Right lobe of liver (tissue), 6 donors: ENCODE results near the gene GRIK1. TPM values are rescaled to one million over a fixed set of nuclear protein-coding genes. Genes with fewer than 3 reads are reported as not detected.

Experiments
- ATAC-seq, 4 donors: fragments of 200-7000 bp; cut with Tn5 transposase; one replicate each; pipeline ENCODE4 v1.9.1; 2020; ENCODE audit warnings: mild to moderate bottlenecking in 4 of 4, moderate library complexity in 4 of 4
- DNase-seq, 3 donors: peaks; one replicate each; pipeline ENCODE4 v3.0.0-alpha.2; 2020
- H3K27ac ChIP-seq, 3 donors: fragments of 200-600 bp; one replicate each; pipeline ENCODE4 v1.8.0; 2022
- H3K27me3 ChIP-seq, 2 donors: fragments of 200-600 bp; one replicate each; pipeline ENCODE4 v1.8.0; 2022
- H3K36me3 ChIP-seq, 4 donors: fragments of 200-600 bp; sonication (generic) in 1 of 4; one replicate each; pipeline versions ENCODE4 v1.5.1 to v1.8.0; 2017 to 2022; ENCODE audit warnings: control low read depth in 1 of 4
- H3K4me1 ChIP-seq, 4 donors: fragments of 200-600 bp; sonication (generic) in 1 of 4; one replicate each; pipeline versions ENCODE4 v1.5.1 to v1.8.0; 2017 to 2022; ENCODE audit warnings: control low read depth in 1 of 4
- H3K4me3 ChIP-seq, 3 donors: fragments of 200-600 bp; one replicate each; pipeline ENCODE4 v1.8.0; 2022
- H3K9me3 ChIP-seq, 4 donors: fragments of 200-600 bp; sonication (generic) in 1 of 4; one replicate each; pipeline versions ENCODE4 v1.5.1 to v1.8.0; 2017 to 2022; ENCODE audit warnings: control low read depth in 1 of 4
- POLR2A ChIP-seq: fragments of 450-650 bp; IDR thresholded peaks from one replicate; pipeline ENCODE4 v1.6.1; 2017; ENCODE audit warnings: antibody characterized with exemption, mild to moderate bottlenecking
- WGBS: methylation state at CpG from one replicate; pipeline ENCODE4 v1.1.6; 2018; ENCODE audit warnings: low coverage, low lambda C conversion rate; ENCODE audit not compliant: insufficient coverage; ENCODE audit errors: missing lambda C conversion rate; 5-methylcytosine and 5-hydroxymethylcytosine counted together
- intact Hi-C, 2 donors: fragments of 100-400 bp; cut with DNase I; formaldehyde crosslinking; loops; one replicate each; pipeline versions ENCODE4 v1.11.2 to v1.14.1; 2022
- total RNA-seq, 6 experiments: library from RNA; depleted of rRNA in 2 of 6; stranded (reverse); fragments of >200 nt in 2 of 6; fragmentation: NEBNext Ultra II Directional in 3 of 6; extraction: Animal tissue kit (Norgen Biotek cat#: 25700) in 3 of 6; gene quantifications; one replicate each; pipeline versions ENCODE4 v1.1.0 to v1.2.4, GENCODE V29; 2016 to 2023
- TF ChIP-seq, protein P1 (sequence below), 4 donors: fragments of 200-600 bp in 3 of 4; fragments of 450-650 bp in 1 of 4; IDR thresholded peaks; one replicate each; pipeline versions ENCODE4 v1.5.1 to v1.8.0; 2016 to 2022; ENCODE audit warnings: antibody characterized with exemption in 4 of 4, mild to moderate bottlenecking in 2 of 4
- donor health status: DM: no; HTN: yes; CAD: no.
- donor health status: DM: no; HTN: no; CAD: no.
- donor health status: DM: no; HTN: no; CAD: no.
- donor health status: DM: no; HTN: yes; CAD: no.
- donor health status: DM: no; HTN: yes; CAD: no.

Gene GRIK1
- total RNA-seq, 6 experiments from 2014 or later: not detected

DNA sequence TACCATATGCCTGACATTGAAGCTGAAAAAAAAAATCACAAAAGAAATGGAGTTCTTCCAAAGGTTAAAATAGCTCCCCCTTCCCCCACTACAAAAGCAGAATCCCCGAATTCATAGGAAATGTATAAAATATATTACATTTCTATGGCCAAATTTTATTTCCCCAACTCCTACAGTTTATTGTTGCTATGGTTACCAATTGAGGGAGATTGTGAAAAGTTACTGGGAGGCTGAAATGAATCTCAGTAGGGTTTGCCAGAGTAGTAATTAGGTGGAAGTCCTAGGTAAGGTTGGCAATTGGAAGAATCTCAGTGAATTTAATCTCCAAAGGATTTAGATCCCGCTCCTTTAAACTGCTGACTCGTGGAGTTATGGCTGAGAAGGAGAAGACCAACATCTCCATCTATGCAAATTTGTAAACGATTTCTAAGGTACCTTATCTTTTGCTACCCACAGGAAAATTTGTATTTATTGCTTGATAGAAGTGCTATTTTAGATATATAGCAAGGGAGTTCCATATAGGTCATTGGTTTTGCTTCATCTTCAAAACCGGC lies 359.0 kb downstream of the GRIK1 start:
- Histone ChIP-seq H3K36me3 (no peaks in the 10 kb centered on the region), H3K27me3 (no peaks in the 10 kb centered on the region), H3K4me1 (no peaks in the 10 kb centered on the region), H3K27ac (no peak overlapping the region), H3K4me3 (no peak overlapping the region), H3K9me3 (no peaks in the 10 kb centered on the region)
- DNase-seq: no peak
- ATAC-seq: no peak
- 73% methylated on average over 5 of the region's 5 CpGs for WGBS
- intact Hi-C loops: no loop called here
- TF ChIP-seq, protein P1, sequence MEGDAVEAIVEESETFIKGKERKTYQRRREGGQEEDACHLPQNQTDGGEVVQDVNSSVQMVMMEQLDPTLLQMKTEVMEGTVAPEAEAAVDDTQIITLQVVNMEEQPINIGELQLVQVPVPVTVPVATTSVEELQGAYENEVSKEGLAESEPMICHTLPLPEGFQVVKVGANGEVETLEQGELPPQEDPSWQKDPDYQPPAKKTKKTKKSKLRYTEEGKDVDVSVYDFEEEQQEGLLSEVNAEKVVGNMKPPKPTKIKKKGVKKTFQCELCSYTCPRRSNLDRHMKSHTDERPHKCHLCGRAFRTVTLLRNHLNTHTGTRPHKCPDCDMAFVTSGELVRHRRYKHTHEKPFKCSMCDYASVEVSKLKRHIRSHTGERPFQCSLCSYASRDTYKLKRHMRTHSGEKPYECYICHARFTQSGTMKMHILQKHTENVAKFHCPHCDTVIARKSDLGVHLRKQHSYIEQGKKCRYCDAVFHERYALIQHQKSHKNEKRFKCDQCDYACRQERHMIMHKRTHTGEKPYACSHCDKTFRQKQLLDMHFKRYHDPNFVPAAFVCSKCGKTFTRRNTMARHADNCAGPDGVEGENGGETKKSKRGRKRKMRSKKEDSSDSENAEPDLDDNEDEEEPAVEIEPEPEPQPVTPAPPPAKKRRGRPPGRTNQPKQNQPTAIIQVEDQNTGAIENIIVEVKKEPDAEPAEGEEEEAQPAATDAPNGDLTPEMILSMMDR (IDR thresholded peaks at IDR 0.05): no peak
- TF ChIP-seq POLR2A: no peak

DNA sequence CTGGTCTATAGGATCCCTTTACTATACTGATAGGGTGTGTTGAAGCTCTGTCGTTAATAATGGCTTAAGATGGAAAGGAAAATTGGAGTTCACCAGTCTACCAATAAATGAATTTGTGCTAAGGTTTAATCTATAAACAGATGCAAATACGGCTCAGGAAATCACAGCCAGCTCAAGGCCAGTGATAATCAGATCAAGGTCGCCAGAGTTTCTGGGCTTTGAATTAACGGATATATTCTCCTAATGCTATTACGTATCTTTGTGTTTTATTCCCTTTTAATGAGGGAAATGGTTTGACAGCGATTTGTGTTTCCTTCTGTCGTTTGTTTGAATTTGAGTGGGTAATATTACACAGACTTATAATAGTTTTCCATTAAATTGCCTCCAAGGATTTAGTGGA lies 361.5 kb downstream of the GRIK1 start:
- intact Hi-C loops: no loop called here
- Histone ChIP-seq H3K4me3 (no peak overlapping the region), H3K27ac (no peak overlapping the region), H3K27me3 (no peaks in the 10 kb centered on the region), H3K36me3 (no peaks in the 10 kb centered on the region), H3K4me1 (no peaks in the 10 kb centered on the region), H3K9me3 (no peaks in the 10 kb centered on the region)
- 76% methylated on average over 7 of the region's 7 CpGs for WGBS
- no peak for ATAC-seq
- DNase-seq: no peak
- no peak for TF ChIP-seq POLR2A
- TF ChIP-seq, protein P1 (IDR thresholded peaks at IDR 0.05): no peak

DNA sequence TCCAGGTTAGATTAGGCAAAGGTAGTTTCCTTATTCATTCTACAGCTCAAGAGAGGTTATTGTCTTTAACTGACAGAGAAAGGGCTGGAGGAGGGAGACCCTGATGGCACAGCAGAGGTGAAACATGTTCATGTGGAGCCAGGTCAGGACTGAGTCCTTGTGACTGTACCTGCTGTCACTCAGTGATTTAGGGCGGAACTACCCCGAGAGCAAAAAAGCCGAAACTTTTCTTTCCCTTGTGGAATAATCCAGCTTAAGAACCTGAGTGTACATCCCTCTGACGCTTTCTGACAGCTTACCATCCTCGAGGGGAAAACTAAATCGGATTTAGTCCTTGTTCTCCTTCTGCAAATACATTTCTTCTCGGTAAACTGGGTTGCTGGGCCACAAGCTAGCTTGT lies 367.8 kb downstream of the GRIK1 start:
- Histone ChIP-seq H3K27ac (no peak overlapping the region), H3K4me1 (no peaks in the 10 kb centered on the region), H3K36me3 (no peaks in the 10 kb centered on the region), H3K9me3 (no peaks in the 10 kb centered on the region), H3K27me3 (no peaks in the 10 kb centered on the region), H3K4me3 (no peak overlapping the region)
- intact Hi-C loops: no loop called here
- TF ChIP-seq, protein P1 (IDR thresholded peaks at IDR 0.05): no peak
- no peak for TF ChIP-seq POLR2A
- DNase-seq (no peak), ATAC-seq (no peak)
- 75% methylated on average over 4 of the region's 7 CpGs for WGBS

DNA sequence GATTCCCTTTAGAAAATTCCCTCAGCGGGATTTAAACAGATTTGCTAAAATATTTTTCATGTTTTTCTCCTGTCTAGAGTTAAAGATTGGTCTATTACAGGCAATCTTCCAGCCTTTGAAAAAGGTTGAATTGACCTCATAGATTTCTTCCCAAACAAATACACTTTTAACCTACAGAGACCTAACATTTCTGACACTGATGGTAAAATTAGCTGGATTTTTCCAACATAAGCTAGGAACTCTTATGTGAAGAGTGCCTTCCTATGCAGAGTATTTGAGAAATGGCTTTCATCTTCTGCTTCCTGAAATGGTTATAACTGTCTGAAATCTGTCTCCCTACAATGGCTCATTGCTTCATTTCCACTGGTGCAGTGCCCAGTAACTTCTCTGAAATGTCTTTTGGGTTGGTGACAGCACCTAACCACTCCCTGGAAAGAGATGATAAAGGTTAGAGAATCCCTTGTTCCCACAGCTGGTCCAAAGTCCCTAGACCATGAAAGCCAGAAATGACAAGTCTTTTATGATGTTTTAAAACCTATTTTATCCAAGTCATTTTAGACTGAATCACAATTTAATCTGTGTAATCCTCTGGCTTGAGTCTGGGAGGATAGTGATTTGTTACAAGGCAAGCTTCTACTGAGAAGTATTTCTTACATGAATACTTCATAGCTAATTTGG lies 371.6 kb downstream of the GRIK1 start:
- ATAC-seq (no peak), DNase-seq (no peak)
- H3K4me1 ChIP-seq: no peaks in the 10 kb centered on the region
- TF ChIP-seq, protein P1 (IDR thresholded peaks at IDR 0.05): no peak
- no peak for TF ChIP-seq POLR2A
- H3K9me3 ChIP-seq: no peaks in the 10 kb centered on the region
- 100% methylated on average over 1 of the region's 1 CpG for WGBS
- H3K27ac ChIP-seq: no peak overlapping the region
- intact Hi-C loops: no loop called here
- H3K27me3 ChIP-seq: no peaks in the 10 kb centered on the region
- H3K36me3 ChIP-seq: no peaks in the 10 kb centered on the region
- H3K4me3 ChIP-seq: no peak overlapping the region
